Measurements from ENCODE around the gene KCNQ2. TPM values are rescaled to one million over a fixed set of nuclear protein-coding genes. Genes with fewer than 3 reads are reported as not detected.

Gene KCNQ2
- total and polyA plus RNA-seq, 10 of the 15 experiments (the other 5 are each of a cell fraction or from before 2014, with no cell fraction given) = 0.06 to 0.49 (median 0.26) TPM; not detected in 7

- no peaks in the 10 kb centered on the region for H4K20me1 ChIP-seq (ENCODE audit: control insufficient read depth, insufficient read depth)
- TF ChIP-seq SMAD1 (IDR thresholded peaks at IDR 0.05; ENCODE audit: low read depth, partially characterized antibody) = no peak
- TF ChIP-seq BRCA1 (IDR thresholded peaks at IDR 0.05; ENCODE audit: low read depth, low read length) = no peak
- TF ChIP-seq FOXM1 (IDR thresholded peaks at IDR 0.05; ENCODE audit: low read depth, low read length) = no peak
- TF ChIP-seq CHD4 (IDR thresholded peaks at IDR 0.05) = no peak
- TF ChIP-seq ATF2 (IDR thresholded peaks at IDR 0.05; ENCODE audit: low read length) = no peak
- no peak for TF ChIP-seq EP300 (IDR thresholded peaks at IDR 0.05; ENCODE audit: borderline replicate concordance in 1 of 2, control insufficient read depth in 1 of 2, low read depth in 2 of 2, low read length in 2 of 2)
- no peak for TF ChIP-seq E2F8 (IDR thresholded peaks at IDR 0.05; ENCODE audit: low read depth, partially characterized antibody)
- no peak for TF ChIP-seq HCFC1 (IDR thresholded peaks at IDR 0.05; ENCODE audit: low read length)
- H3K9ac ChIP-seq (ENCODE audit: control insufficient read depth, insufficient read depth, low read length) = no peak overlapping the region
- H3K4me2 ChIP-seq (ENCODE audit: control insufficient read depth, insufficient read depth) = no peak overlapping the region
- no peaks in the 10 kb centered on the region for H3K36me3 ChIP-seq (ENCODE audit: control insufficient read depth in 2 of 2, insufficient read depth in 2 of 2, low read length in 1 of 2)
- WGBS (ENCODE audit: insufficient coverage, insufficient replicate concordance, low lambda C conversion rate, missing lambda C conversion rate) = 82% methylated on average over 40 of the region's 46 CpGs
- no peaks in the 10 kb centered on the region for H3K4me1 ChIP-seq (ENCODE audit: control insufficient read depth, insufficient read depth, low read length)
- no peak for FAIRE-seq
- intact Hi-C loops (cut with micrococcal nuclease; ENCODE audit: unreplicated experiment) (no loop called here), in situ Hi-C loops (cut with MboI) (no loop called here)
- no peaks in the 10 kb centered on the region for H3K27me3 ChIP-seq (replicated peaks in 1 of 2; ENCODE audit: control insufficient read depth in 2 of 2, insufficient read depth in 2 of 2, low read length in 1 of 2)
- no peak for DNase-seq (ENCODE audit: low read depth, low spot score)
- SMC1A ChIA-PET (ENCODE audit: uncharacterized antibody, unreplicated experiment) = no interaction called here
- no peak overlapping the region for H3K27ac ChIP-seq (ENCODE audit: control insufficient read depth, insufficient read depth)
- no peaks in the 10 kb centered on the region; the same call in 2 of the 3 replicates for H3K9me3 ChIP-seq (replicated peaks; ENCODE audit: control insufficient read depth, insufficient read depth, low read length)
- CTCF ChIA-PET = no interaction called here
- no peak for ATAC-seq
- POLR2A ChIA-PET = no interaction called here
- BruUV-seq (replicated peaks) = no TSS peak
- H3K4me3 ChIP-seq = no peak overlapping the region
- no peak overlapping the region for H2AFZ ChIP-seq (ENCODE audit: control insufficient read depth, low read depth, low read length)
- RAD21 ChIA-PET (ENCODE audit: unreplicated experiment) = no interaction called here
- H3K79me2 ChIP-seq (ENCODE audit: control insufficient read depth, insufficient read depth, low read length) = no peaks in the 10 kb centered on the region
These were observed 121.7 kb downstream of the KCNQ2 start for GRCh38 chr20:63350597-63351325.

Other genes starting within 250 kb of the KCNQ2 start
Only the 7 nearest of the 17 such genes appear.
- 0.06 TPM in 1 of 2 replicates, not detected in the other for gene CHRNA4, start 111.3 kb downstream of the KCNQ2 start, total RNA-seq (2014; rRNA removed)
- gene CHRNA4, start 111.3 kb downstream of the KCNQ2 start, total RNA-seq (2014; rRNA removed; fragmentation: Illumina TruSeq; extraction: Trizol) = not detected in 2 replicates
- 0.21 and 0.41 TPM in 2 replicates for gene CHRNA4, start 111.3 kb downstream of the KCNQ2 start, total RNA-seq (2021)
- not detected in 2 replicates for gene CHRNA4, start 111.3 kb downstream of the KCNQ2 start, polyA plus RNA-seq (2011; rRNA removed)
- 0.04 TPM in 1 of 2 replicates, not detected in the other for gene CHRNA4, start 111.3 kb downstream of the KCNQ2 start, polyA plus RNA-seq (2014; fragmentation: Illumina TruSeq; extraction: Trizol)
- gene CHRNA4, start 111.3 kb downstream of the KCNQ2 start, polyA plus RNA-seq (2014; fragmentation: Nextera tagmentation; extraction: Ambion mirVana) = not detected
- gene CHRNA4, start 111.3 kb downstream of the KCNQ2 start, polyA plus RNA-seq (2014; rRNA removed) = 0.04 and 0.06 TPM in 2 replicates
- under 1 TPM in 1 of 2 experiments, not detected in 1; 0.13 TPM for gene CHRNA4, start 111.3 kb downstream of the KCNQ2 start, polyA plus RNA-seq (2016; fragmentation: Nextera tagmentation; extraction: Ambion mirVana)
- gene EEF1A2, start 26.4 kb upstream of the KCNQ2 start, total RNA-seq (2014; rRNA removed) = not detected in 2 replicates
- gene EEF1A2, start 26.4 kb upstream of the KCNQ2 start, total RNA-seq (2014; rRNA removed; fragmentation: Illumina TruSeq; extraction: Trizol) = not detected in 2 replicates
- gene EEF1A2, start 26.4 kb upstream of the KCNQ2 start, total RNA-seq (2021) = 0.56 and 0.74 TPM in 2 replicates
- gene EEF1A2, start 26.4 kb upstream of the KCNQ2 start, polyA plus RNA-seq (2011; rRNA removed) = not detected in 2 replicates
- not detected in 2 replicates for gene EEF1A2, start 26.4 kb upstream of the KCNQ2 start, polyA plus RNA-seq (2014; fragmentation: Illumina TruSeq; extraction: Trizol)
- not detected for gene EEF1A2, start 26.4 kb upstream of the KCNQ2 start, polyA plus RNA-seq (2014; fragmentation: Nextera tagmentation; extraction: Ambion mirVana)
- not detected in 2 replicates for gene EEF1A2, start 26.4 kb upstream of the KCNQ2 start, polyA plus RNA-seq (2014; rRNA removed)
- not detected for gene EEF1A2, start 26.4 kb upstream of the KCNQ2 start, polyA plus RNA-seq (2016; fragmentation: Nextera tagmentation; extraction: Ambion mirVana)
- 36.8 and 47.6 TPM in 2 replicates for gene PPDPF, start 48.1 kb upstream of the KCNQ2 start, total RNA-seq (2014; rRNA removed)
- 3.2 and 5.1 TPM in 2 replicates for gene PPDPF, start 48.1 kb upstream of the KCNQ2 start, total RNA-seq (2014; rRNA removed; fragmentation: Illumina TruSeq; extraction: Trizol)
- gene PPDPF, start 48.1 kb upstream of the KCNQ2 start, total RNA-seq (2021) = 154 TPM in 2 replicates
- gene PPDPF, start 48.1 kb upstream of the KCNQ2 start, polyA plus RNA-seq (2011; rRNA removed) = 0.72 and 1.5 TPM in 2 replicates
- 5.2 TPM in 1 of 2 replicates, not detected in the other for gene PPDPF, start 48.1 kb upstream of the KCNQ2 start, polyA plus RNA-seq (2014; fragmentation: Illumina TruSeq; extraction: Trizol)
- 1 to 10 TPM in 1 of 2 experiments, under 1 TPM in 1; 0.32 to 2.8 TPM for gene PPDPF, start 48.1 kb upstream of the KCNQ2 start, polyA plus RNA-seq (2014; fragmentation: Nextera tagmentation; extraction: Ambion mirVana)
- 77.6 and 87.7 TPM in 2 replicates for gene PPDPF, start 48.1 kb upstream of the KCNQ2 start, polyA plus RNA-seq (2014; rRNA removed)
- 10 to 100 TPM; 40.3 to 42.9 TPM for gene PPDPF, start 48.1 kb upstream of the KCNQ2 start, polyA plus RNA-seq (2016; fragmentation: Nextera tagmentation; extraction: Ambion mirVana)
- gene PTK6, start 64.7 kb upstream of the KCNQ2 start, total RNA-seq (2014; rRNA removed) = not detected in 2 replicates
- 0.09 TPM in 1 of 2 replicates, not detected in the other for gene PTK6, start 64.7 kb upstream of the KCNQ2 start, total RNA-seq (2014; rRNA removed; fragmentation: Illumina TruSeq; extraction: Trizol)
- gene PTK6, start 64.7 kb upstream of the KCNQ2 start, total RNA-seq (2021) = 0.21 and 0.24 TPM in 2 replicates
- gene PTK6, start 64.7 kb upstream of the KCNQ2 start, polyA plus RNA-seq (2011; rRNA removed) = 0.20 and 0.32 TPM in 2 replicates
- gene PTK6, start 64.7 kb upstream of the KCNQ2 start, polyA plus RNA-seq (2014; fragmentation: Illumina TruSeq; extraction: Trizol) = 0.04 TPM in 1 of 2 replicates, not detected in the other
- under 1 TPM in 1 of 2 experiments, not detected in 1; 0.02 TPM for gene PTK6, start 64.7 kb upstream of the KCNQ2 start, polyA plus RNA-seq (2014; fragmentation: Nextera tagmentation; extraction: Ambion mirVana)
- 0.14 and 0.28 TPM in 2 replicates for gene PTK6, start 64.7 kb upstream of the KCNQ2 start, polyA plus RNA-seq (2014; rRNA removed)
- under 1 TPM in 1 of 2 experiments, not detected in 1; 0.08 TPM for gene PTK6, start 64.7 kb upstream of the KCNQ2 start, polyA plus RNA-seq (2016; fragmentation: Nextera tagmentation; extraction: Ambion mirVana)
- gene SRMS, start 75.1 kb upstream of the KCNQ2 start, total RNA-seq (2014; rRNA removed) = not detected in 2 replicates
- gene SRMS, start 75.1 kb upstream of the KCNQ2 start, total RNA-seq (2014; rRNA removed; fragmentation: Illumina TruSeq; extraction: Trizol) = not detected in 2 replicates
- not detected in 2 replicates for gene SRMS, start 75.1 kb upstream of the KCNQ2 start, total RNA-seq (2021)
- 0.07 TPM in 1 of 2 replicates, not detected in the other for gene SRMS, start 75.1 kb upstream of the KCNQ2 start, polyA plus RNA-seq (2011; rRNA removed)
- not detected in 2 replicates for gene SRMS, start 75.1 kb upstream of the KCNQ2 start, polyA plus RNA-seq (2014; fragmentation: Illumina TruSeq; extraction: Trizol)
- gene SRMS, start 75.1 kb upstream of the KCNQ2 start, polyA plus RNA-seq (2014; fragmentation: Nextera tagmentation; extraction: Ambion mirVana) = not detected
- 0.14 TPM in 1 of 2 replicates, not detected in the other for gene SRMS, start 75.1 kb upstream of the KCNQ2 start, polyA plus RNA-seq (2014; rRNA removed)
- not detected for gene SRMS, start 75.1 kb upstream of the KCNQ2 start, polyA plus RNA-seq (2016; fragmentation: Nextera tagmentation; extraction: Ambion mirVana)
- gene FNDC11, start 81.5 kb upstream of the KCNQ2 start, total RNA-seq (2014; rRNA removed) = 0.40 and 0.54 TPM in 2 replicates
- gene FNDC11, start 81.5 kb upstream of the KCNQ2 start, total RNA-seq (2014; rRNA removed; fragmentation: Illumina TruSeq; extraction: Trizol) = 0.09 TPM in 1 of 2 replicates, not detected in the other
- 0.72 and 0.77 TPM in 2 replicates for gene FNDC11, start 81.5 kb upstream of the KCNQ2 start, total RNA-seq (2021)
- 0.26 and 0.31 TPM in 2 replicates for gene FNDC11, start 81.5 kb upstream of the KCNQ2 start, polyA plus RNA-seq (2011; rRNA removed)
- gene FNDC11, start 81.5 kb upstream of the KCNQ2 start, polyA plus RNA-seq (2014; fragmentation: Illumina TruSeq; extraction: Trizol) = 0.09 TPM in 1 of 2 replicates, not detected in the other
- not detected for gene FNDC11, start 81.5 kb upstream of the KCNQ2 start, polyA plus RNA-seq (2014; fragmentation: Nextera tagmentation; extraction: Ambion mirVana)
- 0.37 and 1.0 TPM in 2 replicates for gene FNDC11, start 81.5 kb upstream of the KCNQ2 start, polyA plus RNA-seq (2014; rRNA removed)
- under 1 TPM; 0.24 to 0.37 TPM for gene FNDC11, start 81.5 kb upstream of the KCNQ2 start, polyA plus RNA-seq (2016; fragmentation: Nextera tagmentation; extraction: Ambion mirVana)
- gene HELZ2, start 101.6 kb upstream of the KCNQ2 start, total RNA-seq (2014; rRNA removed) = 19.9 and 22.1 TPM in 2 replicates
- gene HELZ2, start 101.6 kb upstream of the KCNQ2 start, total RNA-seq (2014; rRNA removed; fragmentation: Illumina TruSeq; extraction: Trizol) = 6.7 and 7.1 TPM in 2 replicates
- gene HELZ2, start 101.6 kb upstream of the KCNQ2 start, total RNA-seq (2021) = 33.3 and 36.9 TPM in 2 replicates
- gene HELZ2, start 101.6 kb upstream of the KCNQ2 start, polyA plus RNA-seq (2011; rRNA removed) = 8.3 and 17.2 TPM in 2 replicates
- gene HELZ2, start 101.6 kb upstream of the KCNQ2 start, polyA plus RNA-seq (2014; fragmentation: Illumina TruSeq; extraction: Trizol) = 0.73 and 5.7 TPM in 2 replicates
- gene HELZ2, start 101.6 kb upstream of the KCNQ2 start, polyA plus RNA-seq (2014; fragmentation: Nextera tagmentation; extraction: Ambion mirVana) = under 1 TPM; 0.05 to 0.08 TPM
- 21.1 and 23.0 TPM in 2 replicates for gene HELZ2, start 101.6 kb upstream of the KCNQ2 start, polyA plus RNA-seq (2014; rRNA removed)
- 1 to 10 TPM; 1.8 to 1.9 TPM for gene HELZ2, start 101.6 kb upstream of the KCNQ2 start, polyA plus RNA-seq (2016; fragmentation: Nextera tagmentation; extraction: Ambion mirVana)